Measurements from ENCODE around the gene PRDM10. TPM values are rescaled to one million over a fixed set of nuclear protein-coding genes. Genes with fewer than 3 reads are reported as not detected.

PRDM10 gene
- total RNA-seq, 1 experiment from 2014 or later: 9.8 TPM

DNA sequence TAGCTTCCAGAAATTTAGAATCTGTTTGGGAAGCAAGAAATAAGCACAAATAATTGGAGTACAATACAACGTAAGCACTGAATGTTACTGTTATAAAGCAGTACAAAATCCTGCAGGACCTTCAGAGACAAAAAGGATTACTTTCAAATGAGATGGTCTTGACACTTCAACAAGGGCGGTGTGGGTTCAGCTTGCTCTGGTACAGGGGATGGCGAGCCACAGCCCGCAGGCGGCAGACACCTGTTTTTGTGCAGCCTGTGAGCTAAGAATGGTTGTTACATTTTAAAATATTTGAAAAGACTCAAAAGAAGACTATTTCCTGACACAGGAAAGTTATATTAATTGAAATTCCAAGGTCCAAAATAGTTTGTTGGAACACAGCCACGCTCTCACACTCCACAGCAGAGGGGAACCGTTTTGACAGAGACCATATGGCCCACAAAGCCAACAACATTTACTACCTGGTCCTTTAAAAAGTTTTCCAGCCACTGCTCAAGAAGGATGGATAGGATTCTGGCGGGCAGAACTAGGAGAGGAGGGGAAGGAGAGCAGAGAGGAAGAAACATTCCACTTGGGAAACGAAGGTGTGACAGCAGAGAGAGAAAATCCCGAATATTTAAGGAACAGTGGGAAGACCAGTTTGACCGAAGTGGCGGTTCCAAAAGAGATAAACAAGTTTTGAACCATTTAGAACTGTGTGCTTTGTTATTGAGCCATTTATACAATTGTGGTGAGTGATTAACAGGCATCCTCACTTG lies 6.3 kb downstream of the PRDM10 start:
- Histone ChIP-seq H3K4me1 (ENCODE audit: low read length) (peaks cover 52% of the 10 kb centered on the region), H4K20me1 (ENCODE audit: insufficient read depth, low read depth, low read length) (no peaks in the 10 kb centered on the region), H3K79me2 (ENCODE audit: low read length) (peaks cover 51% of the 10 kb centered on the region), H3K4me3 (ENCODE audit: low read length) (no peak overlapping the region), H3K9me3 (ENCODE audit: low read length) (no peaks in the 10 kb centered on the region), H3K27me3 (ENCODE audit: low read length) (no peaks in the 10 kb centered on the region), H3K27ac (ENCODE audit: low read length) (no peak overlapping the region), H3K9me2 (replicated peaks; ENCODE audit: insufficient read depth, low read length) (no peaks in the 10 kb centered on the region), H3K36me3 (ENCODE audit: insufficient read depth, low read length) (no peaks in the 10 kb centered on the region), H3K4me2 (ENCODE audit: low read depth, low read length, poor library complexity, severe bottlenecking) (no peak overlapping the region), H3K9ac (ENCODE audit: low read length) (no peak overlapping the region), H2AFZ (ENCODE audit: low read length) (no peak overlapping the region)
- DNase-seq: no peak

GRCh38 chr11:129995163-129995562 lies 7.5 kb downstream of the PRDM10 start:
- Histone ChIP-seq H3K4me2 (ENCODE audit: low read depth, low read length, poor library complexity, severe bottlenecking) (no peak overlapping the region), H2AFZ (ENCODE audit: low read length) (no peak overlapping the region), H3K9ac (ENCODE audit: low read length) (no peak overlapping the region), H3K9me2 (replicated peaks; ENCODE audit: insufficient read depth, low read length) (no peaks in the 10 kb centered on the region), H4K20me1 (ENCODE audit: insufficient read depth, low read depth, low read length) (no peaks in the 10 kb centered on the region), H3K36me3 (ENCODE audit: insufficient read depth, low read length) (no peaks in the 10 kb centered on the region), H3K27me3 (ENCODE audit: low read length) (no peaks in the 10 kb centered on the region), H3K79me2 (ENCODE audit: low read length) (peaks cover 40% of the 10 kb centered on the region), H3K27ac (ENCODE audit: low read length) (no peak overlapping the region), H3K4me3 (ENCODE audit: low read length) (no peak overlapping the region), H3K9me3 (ENCODE audit: low read length) (no peaks in the 10 kb centered on the region), H3K4me1 (ENCODE audit: low read length) (peaks cover 48% of the 10 kb centered on the region)
- no peak for DNase-seq

DNA sequence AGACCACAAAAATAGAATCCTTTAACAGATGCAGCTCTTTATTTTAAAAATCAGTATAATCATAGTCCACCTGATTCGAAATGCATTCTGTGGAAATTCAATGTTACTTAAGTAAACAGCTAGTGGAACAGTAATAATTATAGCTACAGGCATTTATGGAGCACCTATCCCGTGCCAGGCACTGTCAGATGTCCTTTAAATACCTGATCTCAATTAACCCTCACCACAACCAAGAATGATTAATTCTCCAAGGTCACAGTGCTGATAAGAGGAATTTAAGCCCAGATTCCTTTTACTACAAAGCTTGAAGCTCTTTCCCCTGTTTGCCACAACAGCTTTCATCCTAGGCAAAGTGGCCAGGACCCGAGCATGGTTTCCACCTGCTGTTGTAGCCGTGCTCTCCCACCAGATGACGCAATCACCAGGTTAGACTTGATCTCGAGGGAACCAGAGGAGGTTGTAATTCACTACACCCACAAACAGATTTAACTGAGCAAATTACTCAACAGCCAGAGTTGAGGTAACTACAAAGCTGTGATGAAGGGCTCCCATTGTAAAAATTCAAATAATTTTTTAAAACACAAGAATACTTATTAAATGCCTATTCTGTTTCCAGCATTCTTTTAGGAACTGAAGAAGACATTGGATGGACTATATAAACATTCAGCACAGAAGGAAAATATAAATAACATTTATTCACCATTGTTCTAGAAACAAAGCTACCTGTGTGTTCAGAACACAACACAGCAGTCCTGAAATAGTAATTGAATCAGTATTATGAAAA lies 10.3 kb downstream of the PRDM10 start:
- peaks cover 31% of the 10 kb centered on the region for H3K4me1 ChIP-seq (ENCODE audit: low read length)
- H3K79me2 ChIP-seq (ENCODE audit: low read length): peaks cover 22% of the 10 kb centered on the region; the same call in 1 of the 2 replicates
- peak overlapping the region; percentile 24; the same call in 1 of the 2 replicates for H3K9ac ChIP-seq (ENCODE audit: low read length)
- no peak overlapping the region for H3K4me3 ChIP-seq (ENCODE audit: low read length)
- H3K27ac ChIP-seq (ENCODE audit: low read length): peak overlapping the region; percentile 73
- DNase-seq: peak; percentile 72
- H3K27me3 ChIP-seq (ENCODE audit: low read length): no peaks in the 10 kb centered on the region
- peak overlapping the region; percentile 44 for H3K4me2 ChIP-seq (ENCODE audit: low read depth, low read length, poor library complexity, severe bottlenecking)
- no peaks in the 10 kb centered on the region for H3K9me2 ChIP-seq (replicated peaks; ENCODE audit: insufficient read depth, low read length)
- H4K20me1 ChIP-seq (ENCODE audit: insufficient read depth, low read depth, low read length): no peaks in the 10 kb centered on the region
- H3K36me3 ChIP-seq (ENCODE audit: insufficient read depth, low read length): no peaks in the 10 kb centered on the region
- no peak overlapping the region for H2AFZ ChIP-seq (ENCODE audit: low read length)
- no peaks in the 10 kb centered on the region for H3K9me3 ChIP-seq (ENCODE audit: low read length)

DNA sequence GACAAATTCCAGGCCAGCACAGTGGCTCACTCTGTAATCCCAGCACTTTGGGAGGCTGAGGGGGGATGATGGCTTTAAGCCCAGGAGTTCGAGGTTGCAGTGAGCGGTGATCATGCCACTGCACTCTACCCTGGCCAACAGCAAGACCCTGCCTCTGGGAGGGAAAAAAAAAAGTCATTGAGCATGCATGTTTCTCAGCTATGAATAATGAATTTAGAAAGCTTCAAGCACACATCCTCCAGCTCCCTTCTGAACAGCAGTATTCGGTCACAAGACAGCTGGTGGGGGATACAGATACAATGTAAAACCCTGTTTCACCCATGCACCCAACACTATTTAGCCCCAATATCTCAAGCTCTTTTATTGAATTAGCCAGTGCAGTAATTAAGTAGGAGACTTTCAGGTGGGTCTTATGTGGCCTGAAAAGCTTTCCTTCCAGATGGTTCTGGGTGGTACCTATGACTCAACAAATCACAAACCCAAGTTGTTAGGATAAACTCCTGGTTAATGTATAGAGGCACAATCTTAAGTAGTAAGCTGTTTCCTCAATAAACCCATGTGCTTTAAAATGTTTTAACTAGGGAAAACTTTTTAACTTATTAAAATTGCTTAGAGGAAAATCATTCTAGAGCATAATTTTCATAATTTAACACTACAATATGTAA lies 13.4 kb downstream of the PRDM10 start:
- Histone ChIP-seq H3K9ac (ENCODE audit: low read length) (no peak overlapping the region), H3K36me3 (ENCODE audit: insufficient read depth, low read length) (no peaks in the 10 kb centered on the region), H4K20me1 (ENCODE audit: insufficient read depth, low read depth, low read length) (no peaks in the 10 kb centered on the region), H3K4me3 (ENCODE audit: low read length) (no peak overlapping the region), H3K4me1 (ENCODE audit: low read length) (peaks cover 25% of the 10 kb centered on the region), H3K27ac (ENCODE audit: low read length) (no peak overlapping the region), H3K9me2 (replicated peaks; ENCODE audit: insufficient read depth, low read length) (no peaks in the 10 kb centered on the region), H3K27me3 (ENCODE audit: low read length) (no peaks in the 10 kb centered on the region), H3K9me3 (ENCODE audit: low read length) (no peaks in the 10 kb centered on the region), H3K4me2 (ENCODE audit: low read depth, low read length, poor library complexity, severe bottlenecking) (no peak overlapping the region), H2AFZ (ENCODE audit: low read length) (no peak overlapping the region), H3K79me2 (ENCODE audit: low read length) (peaks cover 7% of the 10 kb centered on the region; the same call in 1 of the 2 replicates)
- no peak for DNase-seq

GRCh38 chr11:129987950-129988349 lies 14.7 kb downstream of the PRDM10 start:
- Histone ChIP-seq H4K20me1 (ENCODE audit: insufficient read depth, low read depth, low read length) (no peaks in the 10 kb centered on the region), H3K4me3 (ENCODE audit: low read length) (no peak overlapping the region), H3K4me1 (ENCODE audit: low read length) (peaks cover 16% of the 10 kb centered on the region), H3K9ac (ENCODE audit: low read length) (no peak overlapping the region), H3K9me2 (replicated peaks; ENCODE audit: insufficient read depth, low read length) (no peaks in the 10 kb centered on the region), H3K9me3 (ENCODE audit: low read length) (no peaks in the 10 kb centered on the region), H3K36me3 (ENCODE audit: insufficient read depth, low read length) (no peaks in the 10 kb centered on the region), H3K4me2 (ENCODE audit: low read depth, low read length, poor library complexity, severe bottlenecking) (no peak overlapping the region), H3K27ac (ENCODE audit: low read length) (no peak overlapping the region), H2AFZ (ENCODE audit: low read length) (no peak overlapping the region), H3K27me3 (ENCODE audit: low read length) (no peaks in the 10 kb centered on the region), H3K79me2 (ENCODE audit: low read length) (peaks cover 7% of the 10 kb centered on the region; the same call in 1 of the 2 replicates)
- no peak for DNase-seq

DNA sequence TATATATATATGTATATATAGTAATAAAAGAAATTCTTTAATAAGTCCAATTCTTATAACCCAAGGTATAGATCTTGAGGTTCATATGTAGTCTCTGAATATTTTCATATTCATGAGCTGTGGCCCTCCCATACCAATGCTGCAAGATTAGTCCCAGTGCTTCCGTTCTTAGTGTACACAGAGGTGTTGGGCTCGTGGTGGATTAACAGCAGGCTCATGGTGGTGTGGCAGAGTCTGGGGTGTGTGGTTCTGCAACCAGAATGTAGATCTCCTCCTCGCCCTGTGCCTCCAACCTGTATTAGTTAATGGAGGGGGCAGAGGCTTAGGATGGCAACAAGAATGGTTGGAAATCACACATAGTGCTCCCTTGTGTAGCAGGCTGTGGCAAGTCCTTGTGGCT lies 16.8 kb downstream of the PRDM10 start:
- Histone ChIP-seq H3K79me2 (ENCODE audit: low read length) (no peaks in the 10 kb centered on the region), H3K4me2 (ENCODE audit: low read depth, low read length, poor library complexity, severe bottlenecking) (no peak overlapping the region), H2AFZ (ENCODE audit: low read length) (no peak overlapping the region), H3K9ac (ENCODE audit: low read length) (no peak overlapping the region), H3K4me3 (ENCODE audit: low read length) (no peak overlapping the region), H3K27ac (ENCODE audit: low read length) (no peak overlapping the region), H3K9me2 (replicated peaks; ENCODE audit: insufficient read depth, low read length) (no peaks in the 10 kb centered on the region), H3K27me3 (ENCODE audit: low read length) (no peaks in the 10 kb centered on the region), H4K20me1 (ENCODE audit: insufficient read depth, low read depth, low read length) (no peaks in the 10 kb centered on the region), H3K36me3 (ENCODE audit: insufficient read depth, low read length) (no peaks in the 10 kb centered on the region), H3K9me3 (ENCODE audit: low read length) (no peaks in the 10 kb centered on the region), H3K4me1 (ENCODE audit: low read length) (peaks cover 1% of the 10 kb centered on the region; the same call in 1 of the 2 replicates)
- DNase-seq: no peak

DNA sequence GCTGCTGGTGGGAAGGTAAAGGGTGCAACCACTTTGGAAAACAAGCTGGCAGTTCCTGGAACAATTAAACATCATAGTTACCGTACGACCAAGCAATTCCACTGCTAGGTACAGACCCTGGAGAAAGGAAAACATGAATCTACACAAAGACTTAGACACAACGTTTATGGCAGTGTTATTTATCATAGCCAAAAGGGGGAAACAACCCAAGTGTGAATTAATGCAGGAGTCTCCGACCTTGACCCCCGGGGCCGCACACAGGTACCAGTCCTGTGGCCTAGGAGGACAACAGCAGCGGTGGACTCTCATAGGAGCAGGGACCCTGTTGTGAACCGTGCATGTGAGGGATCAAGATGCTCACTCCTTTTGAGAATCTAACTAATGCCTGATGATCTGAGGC lies 22.5 kb downstream of the PRDM10 start:
- no peaks in the 10 kb centered on the region for H3K36me3 ChIP-seq (ENCODE audit: insufficient read depth, low read length)
- H3K79me2 ChIP-seq (ENCODE audit: low read length): no peaks in the 10 kb centered on the region
- no peak overlapping the region for H3K4me2 ChIP-seq (ENCODE audit: low read depth, low read length, poor library complexity, severe bottlenecking)
- H3K4me3 ChIP-seq (ENCODE audit: low read length): no peak overlapping the region
- H4K20me1 ChIP-seq (ENCODE audit: insufficient read depth, low read depth, low read length): no peaks in the 10 kb centered on the region
- H3K27ac ChIP-seq (ENCODE audit: low read length): no peak overlapping the region
- H3K4me1 ChIP-seq (ENCODE audit: low read length): no peaks in the 10 kb centered on the region
- H3K27me3 ChIP-seq (ENCODE audit: low read length): no peaks in the 10 kb centered on the region
- H2AFZ ChIP-seq (ENCODE audit: low read length): no peak overlapping the region
- DNase-seq: no peak
- no peak overlapping the region for H3K9ac ChIP-seq (ENCODE audit: low read length)
- no peaks in the 10 kb centered on the region for H3K9me3 ChIP-seq (ENCODE audit: low read length)
- no peaks in the 10 kb centered on the region for H3K9me2 ChIP-seq (replicated peaks; ENCODE audit: insufficient read depth, low read length)

GRCh38 chr11:129979046-129979605 lies 23.5 kb downstream of the PRDM10 start:
- no peak for DNase-seq
- Histone ChIP-seq H3K27me3 (ENCODE audit: low read length) (no peaks in the 10 kb centered on the region), H3K9me3 (ENCODE audit: low read length) (no peaks in the 10 kb centered on the region), H3K4me3 (ENCODE audit: low read length) (no peak overlapping the region), H4K20me1 (ENCODE audit: insufficient read depth, low read depth, low read length) (no peaks in the 10 kb centered on the region), H2AFZ (ENCODE audit: low read length) (no peak overlapping the region), H3K4me2 (ENCODE audit: low read depth, low read length, poor library complexity, severe bottlenecking) (no peak overlapping the region), H3K9ac (ENCODE audit: low read length) (no peak overlapping the region), H3K36me3 (ENCODE audit: insufficient read depth, low read length) (no peaks in the 10 kb centered on the region), H3K9me2 (replicated peaks; ENCODE audit: insufficient read depth, low read length) (no peaks in the 10 kb centered on the region), H3K79me2 (ENCODE audit: low read length) (no peaks in the 10 kb centered on the region; the same call in 1 of the 2 replicates), H3K27ac (ENCODE audit: low read length) (no peak overlapping the region), H3K4me1 (ENCODE audit: low read length) (peaks cover 4% of the 10 kb centered on the region)

Measured in Karpas-422 (cell line).